ENCODE measurements around the gene F7. TPM values are rescaled to one million over a fixed set of nuclear protein-coding genes. Genes with fewer than 3 reads are reported as not detected.
A peak's percentile ranks its signal among the peaks of the same experiment; 100 is the strongest.

Gene F7
- total RNA-seq, 1 donor from 2014 or later = 0.06 TPM

- no peak for TF ChIP-seq CTCF (conservative IDR thresholded peaks at IDR 0.05; ENCODE audit: low read depth, low read length)
- DNase-seq (ENCODE audit: low read depth) = no peak
- no peak overlapping the region for H3K4me3 ChIP-seq (ENCODE audit: low read depth, low read length)
Observed at GRCh38 chr13:113149711-113150549, 44.3 kb downstream of the F7 start.

DNA sequence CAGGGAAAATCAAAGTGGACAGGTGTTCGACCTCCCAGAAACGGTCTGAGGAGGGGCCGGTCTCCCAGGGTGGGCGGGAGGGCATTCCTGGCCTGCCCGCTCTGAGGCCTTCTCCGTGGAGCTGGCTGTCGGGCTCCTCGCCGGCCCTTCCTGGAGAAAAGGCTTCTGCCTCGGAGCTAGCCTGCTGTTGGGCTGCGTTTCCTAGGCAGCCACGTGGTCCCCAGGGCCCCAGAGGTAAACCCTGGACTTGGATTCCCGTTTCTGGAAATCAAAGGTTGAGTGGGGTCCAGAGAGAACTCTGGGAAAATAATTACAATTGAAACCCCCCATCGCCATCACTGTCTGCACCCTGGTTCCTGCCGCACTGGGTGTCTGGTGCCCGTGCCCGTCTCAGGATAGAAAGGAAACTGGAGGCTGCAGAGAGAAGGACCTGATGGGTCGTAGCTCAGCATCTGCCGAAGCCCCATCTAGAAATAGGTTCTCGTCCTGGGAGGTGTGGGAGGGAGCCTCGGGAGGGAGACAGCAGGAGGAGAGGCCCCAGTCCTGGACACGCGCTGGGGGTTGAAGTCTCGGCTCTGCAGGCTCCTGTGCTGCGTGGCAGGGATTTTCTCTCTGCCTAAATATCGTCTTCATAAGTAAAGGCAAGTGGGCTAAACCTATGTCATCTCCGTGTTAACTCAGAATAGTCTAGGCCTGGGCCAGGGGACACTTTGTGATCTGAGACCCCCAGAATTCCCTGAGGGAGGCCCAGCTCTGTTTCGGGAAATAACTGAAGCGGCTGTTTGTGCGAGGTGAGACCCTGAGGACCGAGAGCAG is 45.2 kb downstream of the F7 start:
- DNase-seq (ENCODE audit: low read depth) = no peak
- H3K4me3 ChIP-seq (ENCODE audit: low read depth, low read length) = no peak overlapping the region
- no peak for TF ChIP-seq CTCF (conservative IDR thresholded peaks at IDR 0.05; ENCODE audit: low read depth, low read length)

DNA sequence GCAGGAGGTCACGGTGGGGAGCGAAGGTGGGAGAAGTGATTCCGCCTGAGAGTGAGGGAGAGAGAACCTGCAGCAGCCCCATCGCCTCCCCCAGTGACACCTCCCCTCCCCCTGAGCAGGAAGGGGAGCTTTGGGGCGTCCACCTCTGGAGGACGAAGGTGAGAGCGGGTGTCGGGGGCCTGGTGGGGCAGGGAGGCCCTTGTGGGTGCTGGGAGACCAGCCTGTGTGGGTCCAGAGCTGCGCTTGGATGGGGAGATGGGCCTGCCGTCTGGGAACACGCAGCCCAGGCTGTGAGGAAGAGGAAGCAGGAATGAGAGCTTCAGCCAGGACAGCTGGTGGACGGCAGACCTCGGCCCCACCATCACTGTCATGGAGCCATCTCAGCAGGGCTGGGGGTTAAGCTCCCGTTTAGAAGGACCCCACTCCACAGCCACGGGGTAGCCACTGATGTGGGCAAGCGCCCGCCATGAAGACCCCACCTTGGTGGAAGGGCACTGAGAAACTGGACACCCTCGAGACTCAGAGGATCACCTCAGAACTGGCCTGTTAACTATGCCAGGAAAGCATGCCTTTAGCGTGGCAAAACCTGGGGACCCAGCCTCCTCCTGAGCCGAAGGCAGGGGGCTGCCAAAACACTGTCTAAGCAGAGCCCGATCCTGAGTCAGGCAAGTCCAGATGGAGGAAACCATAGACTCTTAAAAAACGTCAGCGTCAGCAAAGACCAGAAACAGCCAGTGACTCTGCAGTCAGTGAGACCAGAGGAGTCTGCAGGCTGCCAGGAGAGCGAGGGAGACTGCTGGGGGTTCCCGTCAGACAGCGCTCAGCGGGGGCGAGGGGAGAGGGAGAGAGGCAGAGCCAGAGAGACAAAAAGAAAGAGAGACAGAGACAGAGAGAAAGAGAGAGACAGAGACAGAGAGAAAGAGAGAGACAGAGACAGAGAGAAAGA is 46.4 kb downstream of the F7 start:
- no peak for DNase-seq (ENCODE audit: low read depth)
- TF ChIP-seq CTCF (conservative IDR thresholded peaks at IDR 0.05; ENCODE audit: low read depth, low read length) = no peak
- no peak overlapping the region for H3K4me3 ChIP-seq (ENCODE audit: low read depth, low read length)

DNA sequence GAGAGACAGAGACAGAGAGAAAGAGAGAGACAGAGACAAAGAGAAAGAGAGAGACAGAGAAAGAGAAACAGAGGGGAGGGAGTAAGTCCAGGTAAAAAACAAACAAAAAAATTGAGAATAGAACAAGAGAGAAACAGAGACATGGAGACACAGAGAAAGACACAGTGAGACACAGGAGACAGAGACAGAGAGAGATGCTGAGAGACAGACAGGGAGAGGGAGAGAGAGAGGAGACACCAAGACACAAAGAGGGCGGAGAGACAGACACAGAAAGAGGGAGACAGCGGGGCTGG is 47.0 kb downstream of the F7 start:
- H3K4me3 ChIP-seq (ENCODE audit: low read depth, low read length) = peak overlapping the region; percentile 46
- no peak for DNase-seq (ENCODE audit: low read depth)
- no peak for TF ChIP-seq CTCF (conservative IDR thresholded peaks at IDR 0.05; ENCODE audit: low read depth, low read length)

DNA sequence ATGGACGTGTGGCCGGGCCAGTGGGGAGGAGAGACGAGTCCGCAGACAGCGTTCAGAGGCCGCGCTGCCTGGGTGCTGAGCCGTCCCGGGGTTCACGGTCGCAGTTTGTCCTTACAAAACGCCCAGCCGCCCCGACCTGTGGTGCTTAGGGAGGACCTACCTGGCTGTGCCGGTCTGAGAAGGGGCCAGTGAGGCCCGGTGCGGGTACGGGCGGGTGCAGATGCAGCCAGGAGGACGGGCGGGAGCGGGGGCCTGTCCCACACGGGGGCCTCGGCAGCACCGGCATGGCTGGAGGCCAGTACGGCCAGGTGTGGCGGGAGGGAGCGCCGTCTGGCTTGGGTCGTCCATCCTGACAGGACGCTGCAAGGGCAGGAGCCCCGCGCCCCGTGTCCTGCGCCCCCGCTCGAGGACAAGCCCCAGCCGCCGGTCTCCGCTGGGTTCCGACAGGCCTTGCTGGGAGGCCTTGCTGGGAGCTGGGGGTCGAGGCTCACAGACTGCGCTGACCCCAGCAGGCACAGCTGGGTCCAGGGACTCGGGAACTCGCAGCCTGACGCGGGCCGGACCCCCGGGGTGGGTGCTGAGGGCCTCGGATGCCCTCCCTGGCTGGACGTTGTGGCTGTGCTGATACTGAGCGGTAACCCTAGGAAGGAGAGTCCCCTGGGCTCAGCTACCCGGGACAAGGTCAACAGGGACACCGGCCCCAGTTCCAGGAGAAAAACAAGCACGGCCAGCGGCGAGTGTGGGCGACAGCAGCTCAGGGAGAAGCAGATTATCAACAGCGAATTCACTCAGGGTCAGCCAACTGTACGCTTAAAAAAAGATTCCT is 47.6 kb downstream of the F7 start:
- no peak for DNase-seq (ENCODE audit: low read depth)
- H3K4me3 ChIP-seq (ENCODE audit: low read depth, low read length) = peak overlapping the region; percentile 46
- TF ChIP-seq CTCF (conservative IDR thresholded peaks at IDR 0.05; ENCODE audit: low read depth, low read length) = no peak
